ENCODE results near the gene BTG4.

BTG4 gene

GRCh38 chr11:111500481-111500880 lies 11.7 kb downstream of the BTG4 start:
- in situ Hi-C loops (cut with MboI; ENCODE audit: low sequenced_read_pairs) = no loop called here

- in situ Hi-C loops (cut with MboI; ENCODE audit: low sequenced_read_pairs) = no loop called here
Observed at GRCh38 chr11:111499483-111499882, 12.7 kb downstream of the BTG4 start.

- in situ Hi-C loops (cut with MboI; ENCODE audit: low sequenced_read_pairs) = no loop called here
Observed at GRCh38 chr11:111494040-111494439, 18.1 kb downstream of the BTG4 start.

- in situ Hi-C loops (cut with MboI; ENCODE audit: low sequenced_read_pairs) = no loop called here
Observed at GRCh38 chr11:111490496-111490895, 21.7 kb downstream of the BTG4 start.

GRCh38 chr11:111483431-111483830 lies 28.8 kb downstream of the BTG4 start:
- in situ Hi-C loops (cut with MboI; ENCODE audit: low sequenced_read_pairs) = no loop called here

- in situ Hi-C loops (cut with MboI; ENCODE audit: low sequenced_read_pairs) = no loop called here
Observed at GRCh38 chr11:111479666-111480065, 32.5 kb downstream of the BTG4 start.

- in situ Hi-C loops (cut with MboI; ENCODE audit: low sequenced_read_pairs) = no loop called here
Observed at GRCh38 chr11:111477898-111478297, 34.3 kb downstream of the BTG4 start.

GRCh38 chr11:111476956-111477355 lies 35.2 kb downstream of the BTG4 start:
- in situ Hi-C loops (cut with MboI; ENCODE audit: low sequenced_read_pairs) = no loop called here

- in situ Hi-C loops (cut with MboI; ENCODE audit: low sequenced_read_pairs) = no loop called here
Observed at GRCh38 chr11:111476366-111476765, 35.8 kb downstream of the BTG4 start.

GRCh38 chr11:111474432-111474831 lies 37.8 kb downstream of the BTG4 start:
- in situ Hi-C loops (cut with MboI; ENCODE audit: low sequenced_read_pairs) = loop anchor here (25.0 kb wide), 1 partner anchor 313 kb away; no protein-coding TSS in a partner anchor

- in situ Hi-C loops (cut with MboI; ENCODE audit: low sequenced_read_pairs) = loop anchor here (25.0 kb wide), 1 partner anchor 315 kb away; no protein-coding TSS in a partner anchor
Observed at GRCh38 chr11:111472228-111472627, 40.0 kb downstream of the BTG4 start.

GRCh38 chr11:111469200-111469599 lies 43.0 kb downstream of the BTG4 start:
- in situ Hi-C loops (cut with MboI; ENCODE audit: low sequenced_read_pairs) = loop anchor here (25.0 kb wide), 1 partner anchor 318 kb away; no protein-coding TSS in a partner anchor

- in situ Hi-C loops (cut with MboI; ENCODE audit: low sequenced_read_pairs) = loop anchor here (25.0 kb wide), 1 partner anchor 321 kb away; no protein-coding TSS in a partner anchor
Observed at GRCh38 chr11:111466615-111467014, 45.6 kb downstream of the BTG4 start.

GRCh38 chr11:111465400-111465799 lies 46.8 kb downstream of the BTG4 start:
- in situ Hi-C loops (cut with MboI; ENCODE audit: low sequenced_read_pairs) = loop anchor here (25.0 kb wide), 1 partner anchor 322 kb away; no protein-coding TSS in a partner anchor

GRCh38 chr11:111463276-111463675 lies 48.9 kb downstream of the BTG4 start:
- in situ Hi-C loops (cut with MboI; ENCODE audit: low sequenced_read_pairs) = loop anchor here (25.0 kb wide), 1 partner anchor 324 kb away; no protein-coding TSS in a partner anchor

GRCh38 chr11:111462329-111462728 lies 49.9 kb downstream of the BTG4 start:
- in situ Hi-C loops (cut with MboI; ENCODE audit: low sequenced_read_pairs) = loop anchor here (25.0 kb wide), 1 partner anchor 325 kb away; no protein-coding TSS in a partner anchor

GRCh38 chr11:111461460-111462235 lies 50.5 kb downstream of the BTG4 start:
- in situ Hi-C loops (cut with MboI; ENCODE audit: low sequenced_read_pairs) = loop anchor here (25.0 kb wide), 1 partner anchor 326 kb away; no protein-coding TSS in a partner anchor

- in situ Hi-C loops (cut with MboI; ENCODE audit: low sequenced_read_pairs) = loop anchor here (25.0 kb wide), 1 partner anchor 326 kb away; no protein-coding TSS in a partner anchor
Observed at GRCh38 chr11:111460856-111461255, 51.3 kb downstream of the BTG4 start.

GRCh38 chr11:111460340-111460739 lies 51.8 kb downstream of the BTG4 start:
- in situ Hi-C loops (cut with MboI; ENCODE audit: low sequenced_read_pairs) = loop anchor here (25.0 kb wide), 1 partner anchor 327 kb away; no protein-coding TSS in a partner anchor

- in situ Hi-C loops (cut with MboI; ENCODE audit: low sequenced_read_pairs) = loop anchor here (25.0 kb wide), 1 partner anchor 328 kb away; no protein-coding TSS in a partner anchor
Observed at GRCh38 chr11:111459506-111460270, 52.5 kb downstream of the BTG4 start.

GRCh38 chr11:111457731-111458368 lies 54.3 kb downstream of the BTG4 start:
- in situ Hi-C loops (cut with MboI; ENCODE audit: low sequenced_read_pairs) = loop anchor here (25.0 kb wide), 1 partner anchor 329 kb away; no protein-coding TSS in a partner anchor

Data from HL-60/S4 (cell line).